ENCODE data around the gene SARDH.
A peak's percentile ranks its signal among the peaks of the same experiment; 100 is the strongest.

Gene SARDH

GRCh38 chr9:133725886-133726285 lies 12.3 kb downstream of the SARDH start:
- no peak overlapping the region for H3K4me3 ChIP-seq (ENCODE audit: low read depth, low read length)
- DNase-seq (ENCODE audit: low read depth) = no peak

- DNase-seq (ENCODE audit: low read depth) = no peak
Measured at GRCh38 chr9:133718563-133719315, 19.4 kb downstream of the SARDH start.

GRCh38 chr9:133717113-133718031 lies 20.8 kb downstream of the SARDH start:
- no peak overlapping the region for H3K4me3 ChIP-seq (ENCODE audit: low read depth, low read length)
- no peak for DNase-seq (ENCODE audit: low read depth)

More at GRCh38 chr9:133718563-133719315, 19.4 kb downstream of the SARDH start:
- no peak overlapping the region for H3K4me3 ChIP-seq (ENCODE audit: low read depth, low read length)

- no peak overlapping the region for H3K4me3 ChIP-seq (ENCODE audit: low read depth, low read length)
- no peak for DNase-seq (ENCODE audit: low read depth)
Measured at GRCh38 chr9:133716564-133717112, 21.5 kb downstream of the SARDH start.

- DNase-seq (ENCODE audit: low read depth) = no peak
- H3K4me3 ChIP-seq (ENCODE audit: low read depth, low read length) = no peak overlapping the region
Measured at GRCh38 chr9:133715866-133716563, 22.1 kb downstream of the SARDH start.

DNA sequence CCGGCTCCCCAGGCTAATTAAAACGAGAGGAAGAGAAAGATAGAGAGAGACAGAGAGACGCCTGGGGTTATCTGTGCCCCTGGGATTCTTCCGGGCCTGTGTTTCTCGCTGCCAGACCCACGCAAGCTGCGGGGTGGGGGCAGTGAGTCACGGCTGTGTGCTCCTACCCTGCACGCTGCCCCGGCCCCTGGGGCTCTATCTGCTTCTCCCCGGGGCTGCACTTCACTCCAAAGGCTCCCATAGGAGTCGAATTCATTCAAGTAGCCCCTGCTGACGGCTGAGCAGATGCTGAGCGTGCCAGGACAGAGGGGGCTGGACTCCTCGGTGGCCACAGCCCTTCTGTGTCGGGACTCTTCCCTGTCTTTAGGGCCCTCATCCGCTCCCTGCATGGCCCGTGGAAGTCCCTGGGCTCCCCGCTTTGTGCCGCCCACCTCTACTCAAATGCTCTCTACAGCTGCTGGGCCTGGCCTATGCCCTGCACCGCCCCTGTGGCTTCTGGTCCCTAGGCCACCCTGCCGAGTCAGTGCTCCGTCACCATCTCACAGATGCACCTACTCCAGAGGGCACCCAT lies 22.8 kb downstream of the SARDH start:
- H3K4me3 ChIP-seq (ENCODE audit: low read depth, low read length) = no peak overlapping the region
- no peak for DNase-seq (ENCODE audit: low read depth)

DNA sequence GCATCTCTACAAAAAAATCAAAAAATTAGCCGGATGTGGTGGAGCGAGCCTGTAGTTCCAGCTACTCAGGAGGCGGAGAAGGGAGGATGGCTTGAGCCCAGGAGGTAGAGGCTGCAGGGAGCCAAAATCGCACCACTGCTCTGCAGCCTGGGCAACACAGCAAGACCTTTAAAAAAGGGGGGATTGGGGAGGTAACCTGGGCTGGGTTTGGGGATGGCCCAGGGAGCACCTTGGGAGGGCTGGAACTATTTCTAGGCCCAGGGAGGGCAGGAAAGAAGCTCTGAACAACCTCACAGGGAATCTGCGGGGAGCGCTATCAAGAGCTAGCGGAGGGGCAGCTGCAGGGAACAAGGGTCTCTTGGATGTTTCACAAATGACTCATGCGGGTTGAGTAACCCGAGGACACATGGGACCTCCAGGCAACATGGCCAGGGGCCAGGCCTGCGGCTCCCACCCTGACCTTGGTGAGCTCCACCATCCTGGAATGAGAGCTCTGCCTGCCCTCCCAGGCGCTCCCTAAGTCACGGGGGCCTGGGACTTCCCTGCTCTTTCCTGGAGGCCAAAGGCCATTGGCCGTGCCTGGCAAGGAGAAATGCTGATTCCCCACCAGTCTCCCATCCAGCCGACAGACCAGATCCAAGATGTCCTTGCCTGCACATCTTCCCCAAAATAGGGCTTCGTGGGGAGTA lies 23.4 kb downstream of the SARDH start:
- H3K4me3 ChIP-seq (ENCODE audit: low read depth, low read length) = no peak overlapping the region
- DNase-seq (ENCODE audit: low read depth) = peak; percentile 81

- H3K4me3 ChIP-seq (ENCODE audit: low read depth, low read length) = no peak overlapping the region
- DNase-seq (ENCODE audit: low read depth) = no peak
Measured at GRCh38 chr9:133713960-133714495, 24.1 kb downstream of the SARDH start.

- no peak overlapping the region for H3K4me3 ChIP-seq (ENCODE audit: low read depth, low read length)
- DNase-seq (ENCODE audit: low read depth) = no peak
Measured at GRCh38 chr9:133713150-133713959, 24.8 kb downstream of the SARDH start.

DNA sequence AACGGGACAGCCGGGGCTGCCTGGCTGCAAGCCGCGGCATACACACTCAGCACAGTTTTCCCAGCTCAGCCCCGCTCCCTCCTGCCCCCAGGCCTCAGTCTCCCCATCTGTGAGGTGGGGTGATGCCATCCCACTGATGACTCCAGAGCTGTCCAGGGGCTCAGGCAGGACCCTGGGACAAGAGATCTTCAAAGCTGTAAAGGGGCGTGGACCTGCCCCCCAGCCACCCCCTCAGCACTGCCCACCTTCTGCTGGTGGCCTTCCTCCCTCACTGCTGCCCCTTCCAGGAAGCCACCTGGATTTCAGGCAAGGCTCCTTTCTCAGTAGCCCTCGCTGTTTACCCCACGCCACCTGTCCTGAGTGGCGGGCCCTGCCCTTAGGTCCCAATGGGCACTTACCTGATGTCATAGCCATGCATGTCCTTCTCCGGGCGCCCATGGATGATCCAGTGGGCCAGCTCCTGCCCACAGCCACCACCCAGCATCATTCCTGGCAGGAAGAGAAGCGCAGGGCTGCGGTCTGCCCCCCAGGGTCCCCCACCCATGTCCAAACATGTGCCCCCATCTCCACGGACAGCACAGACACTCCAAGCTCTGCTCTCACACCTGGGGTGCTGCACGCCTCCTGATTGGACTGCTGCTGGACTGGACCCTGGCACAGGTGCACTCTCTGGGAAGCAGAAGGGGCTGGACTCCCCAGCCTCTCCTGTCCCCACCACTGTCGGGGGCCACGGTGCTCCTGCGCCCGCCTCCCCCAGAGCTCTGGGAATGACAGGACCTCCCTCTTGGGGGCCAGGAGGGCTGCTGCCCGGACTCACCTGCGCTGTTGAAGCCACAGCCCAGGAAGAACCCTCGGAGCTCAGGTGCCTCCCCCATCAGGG lies 25.7 kb downstream of the SARDH start:
- no peak for DNase-seq (ENCODE audit: low read depth)
- H3K4me3 ChIP-seq (ENCODE audit: low read depth, low read length) = no peak overlapping the region

DNA sequence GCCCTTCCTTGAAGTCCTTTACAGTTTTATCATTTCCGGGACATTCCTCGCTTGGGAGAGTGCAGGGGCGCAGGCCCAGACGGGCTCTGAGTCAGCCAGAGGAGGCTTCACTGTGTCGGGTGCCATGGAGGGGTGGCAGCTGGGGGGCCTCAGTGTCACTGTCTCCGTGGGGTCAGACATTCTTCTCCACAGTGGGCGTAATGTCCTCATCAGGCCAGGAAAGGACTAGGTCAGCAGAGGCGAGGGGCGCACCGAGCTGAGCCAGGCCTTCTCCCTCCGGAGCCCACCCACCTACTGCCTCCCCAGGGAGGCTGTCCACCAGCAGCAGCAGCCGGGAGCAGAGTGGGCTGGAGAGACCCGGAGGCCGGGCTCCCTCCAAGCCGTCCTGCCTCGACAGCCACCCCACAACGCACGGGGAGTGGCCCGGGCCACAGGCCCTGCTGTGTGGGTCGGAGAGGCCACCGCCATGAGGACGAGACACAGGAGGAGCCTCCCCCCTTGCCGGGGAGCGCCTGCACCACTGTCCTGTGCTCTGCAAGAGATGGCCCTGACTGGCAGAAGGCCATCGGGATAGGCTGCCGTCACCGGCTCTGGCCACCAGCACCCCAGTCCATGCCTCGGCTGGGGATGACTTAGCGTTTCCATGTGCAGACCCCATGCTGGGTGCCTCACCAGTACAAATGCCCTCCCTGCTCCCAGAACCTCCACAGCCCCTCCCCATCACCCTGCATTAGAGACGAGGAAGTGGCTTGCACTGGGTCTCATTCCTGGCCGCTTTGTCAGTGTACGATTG lies 26.5 kb downstream of the SARDH start:
- H3K4me3 ChIP-seq (ENCODE audit: low read depth, low read length) = no peak overlapping the region
- DNase-seq (ENCODE audit: low read depth) = no peak

GRCh38 chr9:133710661-133711427 lies 27.3 kb downstream of the SARDH start:
- H3K4me3 ChIP-seq (ENCODE audit: low read depth, low read length) = no peak overlapping the region

DNA sequence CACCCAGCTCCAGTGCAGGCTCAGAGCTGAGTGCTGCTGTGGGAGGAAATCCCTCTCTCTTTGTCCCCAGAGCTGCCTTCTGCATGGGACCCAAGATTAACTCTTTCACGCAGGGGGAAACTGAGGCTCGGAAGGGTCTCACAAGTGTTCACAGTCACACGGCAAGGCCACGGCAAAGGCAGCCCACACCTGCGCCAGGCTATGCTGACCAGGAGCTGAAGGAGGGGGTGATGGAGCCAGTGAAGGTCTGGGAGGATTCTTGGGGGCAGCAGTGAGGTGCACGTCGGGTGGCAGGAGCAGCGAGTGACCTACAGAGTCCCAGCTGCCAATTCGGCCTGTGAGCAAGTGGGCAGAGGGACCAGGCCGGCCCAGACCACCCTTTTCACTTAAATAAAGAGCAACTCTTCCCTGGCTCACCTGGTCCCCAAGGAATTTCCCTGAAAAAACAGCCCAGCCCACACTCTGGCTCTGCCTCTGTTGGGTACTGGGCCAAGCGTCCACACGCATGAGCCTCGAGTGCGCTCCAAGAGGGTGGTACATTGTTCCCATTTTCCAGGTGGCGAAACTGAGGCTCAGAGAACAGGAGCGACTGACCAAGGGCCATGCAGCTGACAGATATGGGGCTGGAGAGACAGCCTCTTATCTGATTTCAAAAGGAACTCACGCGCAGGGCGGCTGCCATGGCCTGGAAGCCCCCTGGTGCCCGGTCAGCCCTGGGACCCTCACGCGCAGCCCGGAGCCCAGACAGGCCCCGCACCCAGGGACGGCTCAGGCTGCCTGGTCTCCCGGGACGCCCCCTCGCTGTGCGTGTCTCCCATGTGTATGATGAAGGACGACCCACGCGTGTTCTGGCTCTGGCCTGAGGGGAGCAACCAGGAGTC lies 28.2 kb downstream of the SARDH start:
- DNase-seq (ENCODE audit: low read depth) = no peak
- H3K4me3 ChIP-seq (ENCODE audit: low read depth, low read length) = no peak overlapping the region

More at GRCh38 chr9:133710661-133711427, 27.3 kb downstream of the SARDH start:
- DNase-seq (ENCODE audit: low read depth) = no peak

- no peak overlapping the region for H3K4me3 ChIP-seq (ENCODE audit: low read depth, low read length)
- DNase-seq (ENCODE audit: low read depth) = no peak
Measured at GRCh38 chr9:133709015-133709611, 29.0 kb downstream of the SARDH start.
